Activated naive CD8-positive, alpha-beta T cell treated with anti-CD3 and anti-CD28 coated beads for 36 hours (primary cell): ENCODE results near the gene SOAT1. TPM values are rescaled to one million over a fixed set of nuclear protein-coding genes. Genes with fewer than 3 reads are reported as not detected.

Source experiments
- DNase-seq: peaks from one replicate; pipeline ENCODE4 v3.0.0; 2021
- H3K27ac Mint-ChIP-seq: one replicate; pipeline ENCODE4 v1.8.0; 2022; ENCODE audit warnings: mild to moderate bottlenecking, moderate library complexity, mixed read lengths
- H3K27me3 Mint-ChIP-seq: one replicate; pipeline ENCODE4 v1.8.0; 2022; ENCODE audit warnings: mild to moderate bottlenecking, mixed read lengths
- H3K36me3 Mint-ChIP-seq: one replicate; pipeline ENCODE4 v1.8.0; 2021; ENCODE audit warnings: mild to moderate bottlenecking, mixed read lengths
- H3K4me1 Mint-ChIP-seq: one replicate; pipeline ENCODE4 v1.8.0; 2021; ENCODE audit warnings: mixed read lengths
- H3K4me3 Mint-ChIP-seq: one replicate; pipeline ENCODE4 v1.8.0; 2022; ENCODE audit warnings: mild to moderate bottlenecking, moderate library complexity, mixed read lengths
- H3K9me3 Mint-ChIP-seq: one replicate; pipeline ENCODE4 v1.8.0; 2022; ENCODE audit warnings: mixed read lengths
- total RNA-seq, 2 experiments: library from RNA; stranded (reverse); gene quantifications; one replicate each; pipeline ENCODE4 v1.2.3, GENCODE V29; 2021

SOAT1 gene
- total RNA-seq, 2 experiments from 2014 or later: 86.2 to 90.9 TPM

DNA sequence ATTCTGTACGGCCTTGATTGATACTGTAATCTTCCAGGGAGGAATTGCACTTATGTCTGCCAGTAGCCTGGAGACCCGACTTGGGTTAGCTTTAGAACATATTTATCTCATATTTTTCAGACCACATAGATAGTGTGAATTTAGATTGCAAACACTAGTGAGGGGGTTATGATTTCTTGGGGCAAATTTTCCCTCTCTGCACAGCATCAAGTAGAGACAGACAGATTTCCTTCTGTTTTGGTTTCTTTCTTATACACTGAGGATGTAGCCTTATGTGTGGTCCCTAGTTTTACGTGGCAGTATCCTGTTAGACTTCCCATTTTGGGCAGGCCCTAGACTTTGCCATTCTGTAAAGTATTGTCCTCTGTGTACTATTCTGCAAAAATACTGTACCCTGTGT is 29.0 kb downstream of the SOAT1 start:
- Mint-ChIP-seq H3K9me3 (peaks cover 3% of the 10 kb centered on the region), H3K4me3 (no peak overlapping the region), H3K4me1 (peaks cover 22% of the 10 kb centered on the region), H3K36me3 (peaks cover 63% of the 10 kb centered on the region), H3K27ac (peak overlapping the region; percentile 17), H3K27me3 (no peaks in the 10 kb centered on the region)
- no peak for DNase-seq

DNA sequence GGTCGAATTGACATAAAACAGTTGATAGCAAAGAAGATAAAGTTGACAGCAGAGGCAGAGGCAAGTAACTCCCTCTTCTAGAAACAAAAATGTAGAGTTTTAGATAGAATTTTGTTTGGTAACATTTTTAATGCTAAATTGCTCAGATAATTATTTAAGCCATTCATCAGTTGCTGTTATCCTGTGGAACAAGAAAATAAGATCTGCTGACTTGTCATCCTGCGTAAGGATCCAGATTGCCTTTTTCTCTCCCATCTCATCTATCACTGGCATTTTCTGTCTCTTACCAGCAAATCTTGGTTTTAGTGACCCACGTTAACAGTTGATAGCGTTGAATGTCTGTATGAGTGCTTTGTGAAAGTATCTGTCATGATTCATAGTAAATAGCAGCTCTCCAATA is 29.8 kb downstream of the SOAT1 start:
- Mint-ChIP-seq H3K27ac (no peak overlapping the region), H3K9me3 (peaks cover 3% of the 10 kb centered on the region)

DNA sequence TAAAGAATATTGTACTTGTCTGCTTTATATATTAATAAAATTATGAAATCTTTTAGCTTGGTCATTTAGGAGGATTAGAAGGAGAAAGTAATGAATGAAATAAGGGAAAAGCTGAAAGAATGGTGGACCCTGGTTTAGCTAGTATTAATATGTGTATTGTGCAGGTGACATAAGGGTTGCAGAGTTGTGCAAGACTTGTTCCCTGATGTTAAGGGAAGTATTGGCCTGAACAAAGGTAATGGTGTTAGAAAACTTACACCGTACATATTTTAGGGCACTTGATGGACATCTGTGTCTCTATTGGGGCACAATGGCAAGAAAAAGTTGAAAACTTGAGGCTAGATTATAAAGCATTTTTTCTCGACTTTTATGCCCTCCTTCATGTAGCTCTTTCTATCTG is 32.2 kb downstream of the SOAT1 start:
- Mint-ChIP-seq H3K4me3 (no peak overlapping the region), H3K27ac (no peak overlapping the region), H3K27me3 (no peaks in the 10 kb centered on the region), H3K4me1 (peaks cover 21% of the 10 kb centered on the region), H3K36me3 (peaks cover 67% of the 10 kb centered on the region), H3K9me3 (peaks cover 3% of the 10 kb centered on the region)
- DNase-seq: no peak

More for the DNA sequence above, 29.8 kb downstream of the SOAT1 start:
- no peak overlapping the region for H3K4me3 Mint-ChIP-seq
- DNase-seq: no peak
- peaks cover 67% of the 10 kb centered on the region for H3K36me3 Mint-ChIP-seq
- peaks cover 17% of the 10 kb centered on the region for H3K4me1 Mint-ChIP-seq
- no peaks in the 10 kb centered on the region for H3K27me3 Mint-ChIP-seq

DNA sequence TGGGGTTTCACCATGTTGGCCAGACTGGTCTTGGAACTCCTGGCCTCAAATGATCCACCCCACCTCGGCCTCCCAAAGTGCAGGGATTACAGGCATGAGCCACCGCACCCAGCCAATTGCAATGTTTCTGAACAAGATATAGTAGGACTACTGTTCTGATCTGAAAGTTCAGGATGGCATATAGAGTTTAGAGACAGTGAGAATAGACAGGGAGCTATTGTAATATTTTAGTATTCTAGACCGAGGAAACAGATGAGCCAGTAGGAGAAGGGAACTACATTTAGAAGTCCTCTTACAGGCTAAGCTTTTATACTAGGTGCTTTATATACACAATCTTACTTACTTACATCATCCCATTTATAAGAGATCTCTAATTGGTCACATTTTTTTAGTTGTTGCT is 33.1 kb downstream of the SOAT1 start:
- Mint-ChIP-seq H3K9me3 (no peaks in the 10 kb centered on the region), H3K4me3 (no peak overlapping the region), H3K27me3 (no peaks in the 10 kb centered on the region), H3K36me3 (peaks cover 58% of the 10 kb centered on the region), H3K4me1 (peaks cover 27% of the 10 kb centered on the region), H3K27ac (no peak overlapping the region)
- DNase-seq: no peak

DNA sequence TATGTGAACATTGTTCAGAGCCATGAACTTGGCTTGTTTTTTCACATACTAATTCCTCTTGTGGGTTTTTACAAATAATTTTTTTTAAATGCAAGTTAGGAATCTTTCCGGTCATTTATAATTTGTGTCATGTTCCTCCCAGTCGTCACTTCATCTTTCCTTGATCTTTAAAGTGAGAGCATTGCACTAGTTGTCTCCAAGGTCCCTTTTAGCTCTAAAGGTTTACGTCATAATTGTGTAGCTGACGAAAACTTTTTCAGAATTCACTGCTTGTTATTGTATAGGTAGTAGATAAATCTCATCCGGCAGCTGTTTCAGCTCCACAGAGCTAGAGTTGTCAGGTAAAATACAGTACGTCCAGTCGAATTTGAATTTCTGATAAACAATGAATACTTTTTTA is 33.6 kb downstream of the SOAT1 start:
- Mint-ChIP-seq H3K9me3 (no peaks in the 10 kb centered on the region), H3K36me3 (peaks cover 53% of the 10 kb centered on the region)

DNA sequence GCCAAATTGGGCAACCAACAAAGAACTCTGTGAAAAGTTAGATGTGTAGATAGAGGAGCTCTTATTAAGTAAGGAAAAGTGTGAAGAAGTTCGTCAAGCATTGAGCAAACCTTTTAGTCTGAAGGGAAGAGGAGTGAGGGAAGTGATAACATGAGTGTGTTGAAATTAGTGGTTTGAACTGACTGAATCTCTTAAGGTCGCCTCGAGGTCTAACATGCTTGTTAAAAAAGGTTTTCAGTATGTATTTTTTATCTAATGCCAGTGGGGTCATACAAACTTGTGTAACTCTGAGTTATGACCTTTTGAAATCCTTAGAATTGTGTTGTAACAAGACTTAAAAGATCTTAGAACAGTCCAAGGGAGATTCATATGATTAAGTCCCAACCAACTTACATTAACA is 34.1 kb downstream of the SOAT1 start:
- H3K9me3 Mint-ChIP-seq: no peaks in the 10 kb centered on the region
- no peak overlapping the region for H3K4me3 Mint-ChIP-seq
- no peak overlapping the region for H3K27ac Mint-ChIP-seq
- H3K36me3 Mint-ChIP-seq: peaks cover 50% of the 10 kb centered on the region
- H3K27me3 Mint-ChIP-seq: no peaks in the 10 kb centered on the region
- H3K4me1 Mint-ChIP-seq: peaks cover 20% of the 10 kb centered on the region
- no peak for DNase-seq

More for the DNA sequence above, 33.6 kb downstream of the SOAT1 start:
- H3K27ac Mint-ChIP-seq: no peak overlapping the region
- no peak overlapping the region for H3K4me3 Mint-ChIP-seq
- no peak for DNase-seq
- H3K27me3 Mint-ChIP-seq: no peaks in the 10 kb centered on the region
- H3K4me1 Mint-ChIP-seq: peaks cover 25% of the 10 kb centered on the region

DNA sequence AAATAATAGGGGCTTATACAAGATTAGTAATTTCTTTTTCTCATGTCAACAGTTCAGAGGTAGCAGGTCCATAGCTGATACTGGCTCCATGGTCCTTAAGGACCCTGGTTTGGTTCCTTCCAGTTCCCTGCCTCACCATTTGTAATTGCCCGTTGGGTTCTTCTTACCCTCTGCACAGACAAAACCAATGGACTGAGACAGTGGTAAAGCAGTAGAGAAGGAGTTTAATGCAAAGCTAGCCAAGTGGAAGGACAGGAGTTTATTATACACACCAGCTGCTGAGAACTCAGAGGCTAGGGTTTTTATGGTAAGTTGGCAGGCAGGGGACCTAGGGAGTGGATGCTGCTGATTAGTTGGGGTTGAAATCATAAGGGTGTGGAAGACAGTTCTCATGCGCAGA is 36.3 kb downstream of the SOAT1 start:
- no peaks in the 10 kb centered on the region for H3K27me3 Mint-ChIP-seq
- no peak overlapping the region for H3K4me3 Mint-ChIP-seq
- peaks cover 51% of the 10 kb centered on the region for H3K36me3 Mint-ChIP-seq
- DNase-seq: no peak
- peaks cover 14% of the 10 kb centered on the region for H3K4me1 Mint-ChIP-seq
- H3K9me3 Mint-ChIP-seq: no peaks in the 10 kb centered on the region
- no peak overlapping the region for H3K27ac Mint-ChIP-seq

DNA sequence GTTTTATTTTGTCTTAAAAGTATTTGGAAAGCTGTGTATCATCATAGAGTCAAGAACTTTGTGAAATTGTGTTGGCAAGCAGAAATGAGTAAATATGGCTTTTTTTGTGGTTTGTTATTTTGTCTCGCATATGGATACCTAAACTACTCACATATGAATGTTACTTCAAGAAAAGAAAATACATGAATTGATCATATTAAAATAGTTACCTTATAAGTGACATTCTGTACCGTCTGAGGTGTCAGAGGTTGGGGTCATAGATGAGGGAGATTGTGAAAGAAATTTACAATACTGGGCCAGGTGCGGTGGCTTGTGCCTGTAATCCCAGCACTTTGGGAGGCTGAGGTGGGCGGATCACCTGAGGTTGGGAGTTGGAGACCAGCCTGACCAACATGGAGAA is 40.8 kb downstream of the SOAT1 start:
- Mint-ChIP-seq H3K27ac (no peak overlapping the region), H3K9me3 (no peaks in the 10 kb centered on the region), H3K27me3 (no peaks in the 10 kb centered on the region), H3K36me3 (peaks cover 35% of the 10 kb centered on the region), H3K4me1 (peaks cover 20% of the 10 kb centered on the region), H3K4me3 (no peak overlapping the region)
- no peak for DNase-seq

DNA sequence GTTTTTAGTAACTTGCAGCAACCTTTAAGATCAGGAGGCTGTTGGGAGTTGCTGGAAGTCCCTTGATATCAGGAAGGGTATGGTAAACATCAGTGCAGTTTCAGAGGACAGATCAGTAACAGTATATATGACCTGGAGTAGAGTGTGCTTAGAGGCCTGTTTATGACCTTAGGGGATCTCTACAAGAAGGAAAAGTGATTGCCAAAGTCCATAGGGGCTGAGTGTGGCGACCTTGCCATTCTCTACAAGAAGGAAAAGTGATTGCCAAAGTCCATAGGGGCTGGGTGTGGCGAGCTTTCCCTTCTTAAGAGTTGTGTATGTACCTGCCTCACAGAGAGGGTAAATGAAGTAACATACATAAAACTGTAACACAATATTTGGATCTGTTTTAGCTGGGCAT is 43.7 kb downstream of the SOAT1 start:
- Mint-ChIP-seq H3K36me3 (peaks cover 28% of the 10 kb centered on the region), H3K4me1 (peaks cover 6% of the 10 kb centered on the region), H3K9me3 (no peaks in the 10 kb centered on the region), H3K4me3 (no peak overlapping the region), H3K27ac (no peak overlapping the region), H3K27me3 (no peaks in the 10 kb centered on the region)
- no peak for DNase-seq

DNA sequence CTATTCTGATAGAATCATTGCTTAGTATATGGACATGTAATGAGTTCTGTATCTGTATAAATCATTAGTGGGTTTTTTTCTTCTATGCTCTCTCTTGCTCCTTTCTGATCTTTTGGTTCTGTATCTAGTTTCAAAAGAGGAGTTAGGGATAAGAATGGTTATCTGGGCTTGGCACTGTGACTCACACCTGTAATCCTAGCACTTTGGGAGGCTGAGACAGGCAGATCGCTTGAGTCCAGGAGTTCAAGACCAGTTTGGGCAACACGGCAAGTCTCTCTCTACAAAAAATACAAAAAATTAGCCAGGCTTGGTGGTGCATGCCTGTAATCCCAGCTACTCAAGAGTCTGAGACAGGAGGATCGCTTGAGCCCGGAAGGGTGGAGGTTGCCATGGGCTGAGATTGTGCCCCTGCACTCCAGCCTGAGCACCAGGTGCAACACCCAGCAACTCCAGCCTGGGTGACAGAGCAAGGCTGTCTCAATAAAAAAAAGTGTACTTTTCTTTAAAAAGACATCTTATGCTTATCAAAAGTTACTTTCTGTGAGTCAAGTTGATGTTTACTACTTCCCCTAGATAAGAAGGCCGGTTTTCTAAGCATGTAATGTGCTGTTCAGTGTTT is 44.5 kb downstream of the SOAT1 start:
- Mint-ChIP-seq H3K27me3 (no peaks in the 10 kb centered on the region), H3K4me3 (no peak overlapping the region), H3K9me3 (no peaks in the 10 kb centered on the region), H3K4me1 (peaks cover 6% of the 10 kb centered on the region), H3K36me3 (peaks cover 31% of the 10 kb centered on the region), H3K27ac (no peak overlapping the region)
- no peak for DNase-seq

DNA sequence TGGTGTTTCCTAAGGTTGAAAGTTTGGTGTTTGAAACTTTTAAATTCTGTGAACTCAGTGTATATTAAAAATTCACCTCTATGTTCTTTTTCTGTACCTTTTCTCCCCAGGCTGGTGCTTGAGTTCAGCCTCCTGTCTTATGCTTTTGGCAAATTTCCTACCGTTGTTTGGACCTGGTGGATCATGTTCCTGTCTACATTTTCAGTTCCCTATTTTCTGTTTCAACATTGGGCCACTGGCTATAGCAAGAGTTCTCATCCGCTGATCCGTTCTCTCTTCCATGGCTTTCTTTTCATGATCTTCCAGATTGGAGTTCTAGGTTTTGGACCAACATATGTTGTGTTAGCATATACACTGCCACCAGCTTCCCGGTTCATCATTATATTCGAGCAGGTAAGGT is 47.3 kb downstream of the SOAT1 start:
- Mint-ChIP-seq H3K9me3 (no peaks in the 10 kb centered on the region), H3K27me3 (no peaks in the 10 kb centered on the region), H3K27ac (no peak overlapping the region), H3K36me3 (peaks cover 24% of the 10 kb centered on the region), H3K4me3 (no peak overlapping the region), H3K4me1 (peaks cover 2% of the 10 kb centered on the region)
- no peak for DNase-seq

DNA sequence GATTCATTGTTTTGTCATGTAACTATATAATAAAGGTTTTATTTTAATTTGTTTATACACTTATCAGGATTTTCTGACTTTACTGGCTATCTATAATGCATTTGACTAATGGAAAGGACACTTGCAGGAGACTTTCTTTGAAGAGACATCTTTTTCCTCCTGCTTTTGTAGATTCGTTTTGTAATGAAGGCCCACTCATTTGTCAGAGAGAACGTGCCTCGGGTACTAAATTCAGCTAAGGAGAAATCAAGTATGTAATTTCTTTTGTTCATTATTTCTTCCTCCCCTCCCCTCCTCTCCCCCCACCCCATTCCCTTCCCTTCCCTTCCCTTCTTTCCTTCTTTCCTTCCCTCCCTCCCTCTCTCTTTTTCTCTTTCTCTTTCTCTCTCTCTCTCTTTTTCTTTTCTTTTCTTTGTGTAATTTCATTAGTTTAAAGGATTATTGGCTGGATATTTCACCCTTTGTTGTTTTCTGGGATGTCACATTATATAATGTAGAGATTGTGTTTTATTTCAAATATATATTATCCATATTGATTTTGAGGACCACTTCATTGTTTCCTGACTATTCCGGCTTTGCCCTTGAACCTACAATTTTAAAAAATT is 48.4 kb downstream of the SOAT1 start:
- H3K27ac Mint-ChIP-seq: peak overlapping the region; percentile 23
- no peak overlapping the region for H3K4me3 Mint-ChIP-seq
- no peaks in the 10 kb centered on the region for H3K9me3 Mint-ChIP-seq
- H3K27me3 Mint-ChIP-seq: no peaks in the 10 kb centered on the region
- H3K4me1 Mint-ChIP-seq: peaks cover 2% of the 10 kb centered on the region
- DNase-seq: no peak
- H3K36me3 Mint-ChIP-seq: peaks cover 24% of the 10 kb centered on the region

DNA sequence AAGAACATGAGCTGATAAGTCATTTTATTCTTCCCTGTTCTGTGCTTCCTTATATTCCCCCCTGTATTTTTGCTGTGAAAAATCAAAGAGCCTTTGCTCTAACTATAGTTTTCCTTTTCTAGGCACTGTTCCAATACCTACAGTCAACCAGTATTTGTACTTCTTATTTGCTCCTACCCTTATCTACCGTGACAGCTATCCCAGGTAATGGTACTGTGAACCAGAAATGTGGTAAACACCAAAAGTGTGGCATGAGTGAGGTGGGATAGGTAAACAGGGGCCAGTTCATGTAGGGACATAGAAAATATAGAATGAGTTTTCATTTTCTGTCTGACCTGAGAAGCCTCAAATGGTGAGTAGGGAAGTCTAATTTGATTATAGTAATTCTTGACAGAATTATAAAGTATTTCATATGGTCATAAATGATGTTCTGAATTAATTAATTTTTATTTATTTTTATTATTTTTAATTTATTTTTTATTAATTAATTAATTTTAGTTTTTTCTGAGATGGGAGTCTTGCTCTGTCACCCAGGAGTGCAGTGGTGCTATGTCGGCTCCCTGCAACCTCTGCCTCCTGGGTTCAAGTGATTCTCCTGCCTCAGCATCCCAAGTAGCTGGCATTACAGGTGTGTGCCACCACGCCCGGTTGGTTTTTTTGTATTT is 49.3 kb downstream of the SOAT1 start:
- H3K4me3 Mint-ChIP-seq: no peak overlapping the region
- no peaks in the 10 kb centered on the region for H3K9me3 Mint-ChIP-seq
- H3K27ac Mint-ChIP-seq: no peak overlapping the region
- H3K4me1 Mint-ChIP-seq: peaks cover 2% of the 10 kb centered on the region
- no peaks in the 10 kb centered on the region for H3K27me3 Mint-ChIP-seq
- peaks cover 22% of the 10 kb centered on the region for H3K36me3 Mint-ChIP-seq
- DNase-seq: no peak

DNA sequence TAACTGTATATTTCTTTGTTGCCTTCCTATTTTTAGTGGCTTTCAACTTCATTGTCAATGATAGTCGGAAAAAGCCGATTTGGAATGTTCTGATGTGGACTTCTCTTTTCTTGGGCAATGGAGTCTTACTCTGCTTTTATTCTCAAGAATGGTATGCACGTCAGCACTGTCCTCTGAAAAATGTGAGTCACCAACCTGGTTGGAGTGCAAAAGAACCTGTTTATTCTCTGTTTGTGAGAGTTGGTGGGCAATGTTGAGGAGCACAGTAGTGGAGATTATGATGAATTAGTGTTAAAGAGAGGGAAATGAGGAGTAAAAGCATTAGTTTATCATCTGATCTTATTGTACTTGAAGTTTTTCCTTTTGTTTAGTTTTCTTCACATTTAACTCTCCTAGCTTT is 57.7 kb downstream of the SOAT1 start:
- peaks cover 4% of the 10 kb centered on the region for H3K4me1 Mint-ChIP-seq
- no peak for DNase-seq
- no peaks in the 10 kb centered on the region for H3K9me3 Mint-ChIP-seq
- peaks cover 27% of the 10 kb centered on the region for H3K36me3 Mint-ChIP-seq
- H3K27me3 Mint-ChIP-seq: no peaks in the 10 kb centered on the region
- peak overlapping the region; percentile 22 for H3K4me3 Mint-ChIP-seq
- peak overlapping the region; percentile 76 for H3K27ac Mint-ChIP-seq

DNA sequence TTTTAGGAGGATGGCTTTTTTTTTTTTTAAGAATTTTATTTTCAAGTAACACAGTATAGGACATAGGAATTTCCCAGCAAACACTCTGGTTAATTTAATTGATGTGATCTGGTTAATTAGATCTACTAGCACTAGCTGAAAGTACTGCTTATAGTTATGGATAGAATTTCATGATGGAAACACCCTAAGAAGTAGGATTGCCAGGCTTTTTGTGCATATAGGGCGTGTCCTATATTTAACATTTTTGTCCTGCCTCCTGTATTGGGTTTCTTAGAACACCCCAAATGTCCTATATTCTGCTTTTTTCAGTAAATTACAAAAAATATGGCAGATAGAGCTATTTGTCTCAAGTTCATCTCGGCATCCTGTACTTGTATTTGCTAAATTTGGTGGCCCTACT is 58.6 kb downstream of the SOAT1 start:
- DNase-seq: no peak
- H3K27ac Mint-ChIP-seq: peak overlapping the region; percentile 38
- no peaks in the 10 kb centered on the region for H3K9me3 Mint-ChIP-seq
- H3K36me3 Mint-ChIP-seq: peaks cover 27% of the 10 kb centered on the region
- H3K4me1 Mint-ChIP-seq: peaks cover 4% of the 10 kb centered on the region
- H3K4me3 Mint-ChIP-seq: no peak overlapping the region
- H3K27me3 Mint-ChIP-seq: no peaks in the 10 kb centered on the region

DNA sequence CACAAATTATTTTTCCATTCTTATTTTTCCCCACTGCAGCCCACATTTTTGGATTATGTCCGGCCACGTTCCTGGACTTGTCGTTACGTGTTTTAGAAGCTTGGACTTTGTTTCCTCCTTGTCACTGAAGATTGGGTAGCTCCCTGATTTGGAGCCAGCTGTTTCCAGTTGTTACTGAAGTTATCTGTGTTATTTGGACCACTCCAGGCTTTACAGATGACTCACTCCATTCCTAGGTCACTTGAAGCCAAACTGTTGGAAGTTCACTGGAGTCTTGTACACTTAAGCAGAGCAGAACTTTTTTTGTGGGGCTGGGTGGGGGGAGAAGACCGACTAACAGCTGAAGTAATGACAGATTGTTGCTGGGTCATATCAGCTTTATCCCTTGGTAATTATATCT is 59.9 kb downstream of the SOAT1 start:
- DNase-seq: no peak
- no peaks in the 10 kb centered on the region for H3K9me3 Mint-ChIP-seq
- no peak overlapping the region for H3K4me3 Mint-ChIP-seq
- no peaks in the 10 kb centered on the region for H3K27me3 Mint-ChIP-seq
- peaks cover 4% of the 10 kb centered on the region for H3K4me1 Mint-ChIP-seq
- H3K36me3 Mint-ChIP-seq: peaks cover 27% of the 10 kb centered on the region
- no peak overlapping the region for H3K27ac Mint-ChIP-seq
